HepG2 (cell line): ENCODE measurements around the gene GLCE. TPM values are rescaled to one million over a fixed set of nuclear protein-coding genes. Genes with fewer than 3 reads are reported as not detected.

ENCODE experiments used
- DNMT1 ChIP-seq: sonication (generic); formaldehyde crosslinking; IDR thresholded peaks from 2 replicates; pipeline ENCODE4 v1.5.1; 2020; ENCODE audit warnings: mild to moderate bottlenecking, missing genetic modification reagents
- HNRNPL ChIP-seq: fragments of 200-400 bp; formaldehyde crosslinking; IDR thresholded peaks from 2 replicates; pipeline ENCODE4 v1.6.1; 2017; ENCODE audit warnings: mild to moderate bottlenecking, low read depth, low read length
- HOXD1 ChIP-seq: sonication (generic); formaldehyde crosslinking; IDR thresholded peaks from 2 replicates; pipeline ENCODE4 v1.5.0; 2020; ENCODE audit warnings: missing genetic modification reagents
- IKZF4 ChIP-seq: sonication (generic); formaldehyde crosslinking; IDR thresholded peaks from 2 replicates; pipeline ENCODE4 v1.5.1; 2020; ENCODE audit warnings: borderline replicate concordance, mild to moderate bottlenecking, low read depth, missing genetic modification reagents; ENCODE audit errors: not compliant biosample characterization
- JDP2 ChIP-seq: sonication (generic); formaldehyde crosslinking; IDR thresholded peaks from 2 replicates; pipeline ENCODE4 v1.8.1; 2022; ENCODE audit warnings: missing genetic modification reagents, borderline replicate concordance
- NR3C1 ChIP-seq: sonication (generic); formaldehyde crosslinking; IDR thresholded peaks from 2 replicates; pipeline ENCODE4 v1.4.0; 2020; ENCODE audit warnings: missing genetic modification reagents
- PAWR ChIP-seq: sonication (generic); formaldehyde crosslinking; IDR thresholded peaks from 2 replicates; pipeline ENCODE4 v1.4.0; 2020; ENCODE audit warnings: missing genetic modification reagents, mild to moderate bottlenecking, borderline replicate concordance
- PAX8 ChIP-seq: sonication (generic); formaldehyde crosslinking; IDR thresholded peaks from 2 replicates; pipeline ENCODE4 v1.8.0; 2022; ENCODE audit warnings: mild to moderate bottlenecking, missing genetic modification reagents, borderline replicate concordance
- PRDM10 ChIP-seq: sonication (generic); formaldehyde crosslinking; IDR thresholded peaks from 2 replicates; pipeline ENCODE4 v1.4.0; 2020; ENCODE audit warnings: low read depth, missing genetic modification reagents
- RBAK ChIP-seq: sonication (generic); formaldehyde crosslinking; IDR thresholded peaks from 2 replicates; pipeline ENCODE4 v1.5.1; 2020; ENCODE audit warnings: mild to moderate bottlenecking, missing genetic modification reagents
- RXRB ChIP-seq: IDR thresholded peaks from 2 replicates; pipeline ENCODE4 v1.6.1; 2016; ENCODE audit warnings: borderline replicate concordance, missing genetic modification reagents, missing compliant biosample characterization
- SMAD3 ChIP-seq: sonication (generic); formaldehyde crosslinking; IDR thresholded peaks from 2 replicates; pipeline ENCODE4 v1.4.0; 2020; ENCODE audit warnings: missing genetic modification reagents
- TEAD3 ChIP-seq: optimal IDR thresholded peaks from 2 replicates; pipeline ENCODE3; 2016; ENCODE audit warnings: borderline replicate concordance
- THRA ChIP-seq: sonication (generic); formaldehyde crosslinking; IDR thresholded peaks from 2 replicates; pipeline ENCODE4 v1.4.0; 2020; ENCODE audit warnings: missing genetic modification reagents, borderline replicate concordance
- ZFP36 ChIP-seq: fragments of 150-350 bp; IDR thresholded peaks from 2 replicates; pipeline ENCODE4 v1.6.1; 2018; ENCODE audit warnings: borderline replicate concordance, low read length, low read depth; ENCODE audit not compliant: partially characterized antibody
- ZFP36L2 ChIP-seq: sonication (generic); formaldehyde crosslinking; IDR thresholded peaks from 2 replicates; pipeline ENCODE4 v1.4.0; 2020; ENCODE audit warnings: missing genetic modification reagents
- ZHX1 ChIP-seq: sonication (generic); formaldehyde crosslinking; IDR thresholded peaks from 2 replicates; pipeline ENCODE4 v1.8.1; 2022; ENCODE audit warnings: low read depth, mild to moderate bottlenecking, missing genetic modification reagents
- ZNF234 ChIP-seq: sonication (generic); formaldehyde crosslinking; conservative IDR thresholded peaks from 2 replicates; pipeline ENCODE4 v1.5.1; 2020; ENCODE audit warnings: mild to moderate bottlenecking, missing genetic modification reagents
- ZNF512 ChIP-seq: sonication (generic); formaldehyde crosslinking; IDR thresholded peaks from 2 replicates; pipeline ENCODE4 v1.4.0; 2020; ENCODE audit warnings: mild to moderate bottlenecking, missing genetic modification reagents
- ZNF572 ChIP-seq: sonication (generic); formaldehyde crosslinking; IDR thresholded peaks from 2 replicates; pipeline ENCODE4 v1.5.1; 2020; ENCODE audit warnings: mild to moderate bottlenecking, missing genetic modification reagents
- ZNF577 ChIP-seq: sonication (generic); formaldehyde crosslinking; IDR thresholded peaks from 2 replicates; pipeline ENCODE4 v1.4.0; 2020; ENCODE audit warnings: mild to moderate bottlenecking, low read depth, missing genetic modification reagents, borderline replicate concordance
- ZNF792 ChIP-seq: IDR thresholded peaks from 2 replicates; pipeline ENCODE4 v1.6.1; 2016
- polyA plus RNA-seq, 8 experiments: library from polyadenylated mRNA; depleted of rRNA in 3 of 8; stranded (reverse) in 7 of 8; unstranded in 1 of 8; fragments of >200 nt; fragmentation: Illumina TruSeq in 4 of 8; extraction: Trizol in 4 of 8; gene quantifications; 2 replicates each; pipeline versions ENCODE4 v1.2.1 to v1.2.3, GENCODE V29; 2011 to 2016; ENCODE audit warnings: low read depth in 4 of 8, missing spikeins in 1 of 8, mixed read lengths in 1 of 8; ENCODE audit not compliant: insufficient read depth in 1 of 8
- total RNA-seq, 5 experiments: library from RNA; depleted of rRNA; stranded (reverse); fragments of >200 nt; fragmentation: Illumina TruSeq; extraction: Trizol; gene quantifications; 2 replicates each; pipeline ENCODE4 v1.2.3, GENCODE V29; 2016; ENCODE audit warnings: low read depth in 1 of 5

Gene GLCE
- total and polyA plus RNA-seq, 2 of the 13 experiments (the other 11 are each of a cell fraction or from before 2014, with no cell fraction given), result 12.9 to 23.4 TPM

- TF ChIP-seq PAWR (CRISPR knock-in tag) (no peak), ZNF577 (CRISPR knock-in tag) (no peak), ZHX1 (CRISPR knock-in tag) (no peak), DNMT1 (CRISPR knock-in tag) (no peak), ZFP36 (no peak), RXRB (CRISPR knock-in tag) (peak; percentile 86), ZNF792 (peak; percentile 39; the same call in 1 of the 2 replicates), NR3C1 (CRISPR knock-in tag) (no peak), SMAD3 (CRISPR knock-in tag) (no peak; the same call in 1 of the 2 replicates), IKZF4 (CRISPR knock-in tag) (no peak), ZNF572 (CRISPR knock-in tag) (no peak), ZNF234 (CRISPR knock-in tag) (no peak), TEAD3 (peak; percentile 89), PAX8 (CRISPR knock-in tag) (no peak), PRDM10 (CRISPR knock-in tag) (peak; percentile 66; the same call in 1 of the 2 replicates), HNRNPL (no peak), RBAK (CRISPR knock-in tag) (no peak), HOXD1 (CRISPR knock-in tag) (no peak; the same call in 1 of the 2 replicates), JDP2 (CRISPR knock-in tag) (no peak), THRA (CRISPR knock-in tag) (peak; percentile 94), ZFP36L2 (no peak), ZNF512 (CRISPR knock-in tag) (no peak)
These were observed 63.9 kb downstream of the GLCE start (continued) for GRCh38 chr15:69224383-69224782.
